Diencephalon (tissue), 1 donor: ENCODE measurements around the gene TMA7B. TPM values are rescaled to one million over a fixed set of nuclear protein-coding genes. Genes with fewer than 3 reads are reported as not detected.

ENCODE experiments used
- total RNA-seq: library from RNA; depleted of rRNA; stranded (reverse); fragments of >200 nt; gene quantifications from one replicate; pipeline ENCODE4 v1.2.3, GENCODE V29; 2014

TMA7B gene
- not detected for total RNA-seq

DNA sequence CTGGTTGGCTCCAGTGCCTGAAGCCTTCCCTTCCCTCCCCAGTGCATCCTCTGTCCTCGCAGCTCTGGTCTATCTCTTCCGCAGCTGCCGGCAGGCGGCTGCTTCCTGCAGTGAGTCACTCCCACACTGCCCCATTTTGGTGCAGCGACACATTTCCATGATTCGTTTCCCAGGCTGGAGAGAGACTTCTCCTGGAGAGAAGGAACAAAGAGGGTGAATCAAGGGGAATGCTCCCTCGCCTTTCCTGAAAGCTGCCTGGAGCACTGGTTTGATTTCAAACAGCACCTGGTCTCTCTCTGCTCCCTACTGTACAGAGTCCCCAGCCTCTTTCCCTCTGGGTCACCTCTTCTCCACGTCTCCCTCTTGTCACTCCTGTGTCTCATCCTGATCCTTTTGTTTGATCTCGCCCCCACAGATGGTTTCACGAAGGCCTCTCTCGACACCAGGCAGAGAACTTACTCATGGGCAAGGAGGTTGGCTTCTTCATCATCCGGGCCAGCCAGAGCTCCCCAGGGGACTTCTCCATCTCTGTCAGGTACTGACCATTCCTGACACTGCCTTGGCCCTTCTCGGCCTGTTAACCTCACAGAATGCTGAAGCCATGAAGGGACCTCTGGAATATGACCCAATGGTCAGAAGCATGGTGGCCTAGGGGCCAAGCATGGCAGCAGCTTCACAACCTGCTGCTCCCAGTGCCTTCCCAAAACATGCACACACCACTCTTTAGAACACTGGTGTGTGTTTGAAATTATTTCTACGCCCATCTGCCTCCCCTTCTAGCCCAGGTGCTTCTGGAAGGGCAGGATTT is at the start of gene TMA7B:
TSS of gene TMA7B (plus strand) at position 758 of the 808 bp plus-strand sequence. CDS start 3,978 bp downstream, outside the sequence.

DNA sequence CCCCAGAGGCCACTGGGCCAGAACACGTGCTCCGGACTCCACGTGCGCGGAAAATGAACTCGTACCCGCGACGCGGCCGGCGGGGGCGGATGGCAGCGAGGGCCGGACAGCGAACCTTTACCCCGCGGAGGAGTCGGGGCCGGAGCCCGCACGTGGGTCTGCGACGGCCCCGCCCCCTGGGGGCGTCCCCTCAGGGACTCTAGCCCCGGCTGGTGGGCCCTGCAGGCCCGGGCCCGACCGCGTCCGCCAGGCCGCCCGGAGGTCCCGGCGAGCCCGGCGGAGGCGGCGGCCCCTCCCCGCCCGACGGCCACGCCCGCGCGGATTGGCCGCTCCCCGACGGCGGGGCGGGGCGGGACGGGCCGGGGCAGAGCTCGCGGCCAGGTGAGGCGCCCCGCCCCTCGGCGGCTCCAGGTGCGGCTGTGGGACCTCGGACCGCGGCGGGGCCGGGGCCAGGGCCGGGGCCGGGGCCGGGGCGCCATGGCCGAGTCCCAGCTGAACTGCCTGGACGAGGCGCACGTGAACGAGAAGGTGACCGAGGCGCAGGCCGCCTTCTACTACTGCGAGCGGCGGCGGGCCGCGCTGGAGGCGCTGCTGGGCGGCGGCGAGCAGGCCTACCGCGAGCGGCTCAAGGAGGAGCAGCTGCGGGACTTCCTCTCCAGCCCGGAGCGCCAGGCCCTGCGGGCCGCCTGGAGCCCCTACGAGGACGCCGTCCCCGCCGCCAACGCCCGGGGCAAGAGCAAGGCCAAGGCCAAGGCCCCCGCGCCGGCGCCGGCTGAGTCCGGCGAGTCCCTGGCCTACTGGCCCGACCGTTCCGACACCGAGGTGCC is 34.6 kb downstream of the TMA7B start, which contains the start of gene FAM83F:
TSS of gene FAM83F (plus strand) at position 389 of the 827 bp plus-strand sequence. CDS start at position 478, 89 bp downstream.

Other genes with a start within 250 kb of the TMA7B start
- gene ENTHD1, start 66.6 kb upstream of the TMA7B start, total RNA-seq: not detected
- 0.46 TPM for gene GRAP2, start 59.3 kb upstream of the TMA7B start, total RNA-seq
- gene FAM83F, start 34.6 kb downstream of the TMA7B start, total RNA-seq: 0.46 TPM
- gene TNRC6B, start 217.5 kb downstream of the TMA7B start, total RNA-seq: 48.9 TPM